DND-41 (cell line): ENCODE data around the gene COBL.

Experiments used
- ATAC-seq: fragments of 200-7000 bp; cut with Tn5 transposase; 3 replicates; pipeline ENCODE4 v1.9.1; 2021; ENCODE audit warnings: low read depth; ENCODE audit not compliant: insufficient read depth
- DNase-seq: peaks from one replicate; pipeline ENCODE4 v3.0.0-alpha.2; 2020
- H2AFZ ChIP-seq: 2 replicates; pipeline ENCODE4 v1.6.0; 2012; ENCODE audit warnings: low read depth, low read length
- H3K27ac ChIP-seq: 2 replicates; pipeline ENCODE4 v1.5.1; 2012; ENCODE audit warnings: low read length, inconsistent platforms
- H3K27me3 ChIP-seq: fragments of 200-600 bp; sonication (generic); 2 replicates; pipeline ENCODE4 v1.6.0; 2012; ENCODE audit warnings: low read length, mild to moderate bottlenecking, inconsistent platforms; ENCODE audit not compliant: insufficient read depth, poor library complexity
- H3K36me3 ChIP-seq: 2 replicates; pipeline ENCODE4 v1.5.1; 2012; ENCODE audit warnings: low read length, inconsistent platforms; ENCODE audit not compliant: insufficient read depth
- H3K4me1 ChIP-seq: 2 replicates; pipeline ENCODE4 v1.5.1; 2012; ENCODE audit warnings: mild to moderate bottlenecking, low read length; ENCODE audit not compliant: insufficient read depth
- H3K4me2 ChIP-seq: 2 replicates; pipeline ENCODE4 v1.6.0; 2012; ENCODE audit warnings: mild to moderate bottlenecking, moderate library complexity, low read length, inconsistent platforms; ENCODE audit not compliant: insufficient read depth
- H3K4me3 ChIP-seq, 2 experiments: fragments of 200-600 bp in 1 of 2; shearing (Covaris generic) in 1 of 2; 2 replicates each; pipeline ENCODE4 v1.5.1; 2012 to 2016; ENCODE audit warnings: inconsistent platforms in 2 of 2, low read length in 2 of 2, mild to moderate bottlenecking in 2 of 2, low read depth in 1 of 2, moderate library complexity in 1 of 2
- H3K79me2 ChIP-seq: 2 replicates; pipeline ENCODE4 v1.6.0; 2012; ENCODE audit warnings: low read length, inconsistent platforms; ENCODE audit not compliant: insufficient read depth
- H3K9ac ChIP-seq: 2 replicates; pipeline ENCODE4 v1.6.0; 2012; ENCODE audit warnings: low read depth, mild to moderate bottlenecking, inconsistent platforms, low read length, moderate library complexity
- H3K9me3 ChIP-seq: 2 replicates; pipeline ENCODE4 v1.5.1; 2012; ENCODE audit warnings: low read length, moderate library complexity, mild to moderate bottlenecking, inconsistent platforms; ENCODE audit not compliant: insufficient read depth, severe bottlenecking
- H4K20me1 ChIP-seq: 2 replicates; pipeline ENCODE4 v1.6.0; 2012; ENCODE audit warnings: low read length; ENCODE audit not compliant: insufficient read depth
- CTCF ChIP-seq: IDR thresholded peaks from 2 replicates; pipeline ENCODE4 v1.5.1; 2012; ENCODE audit warnings: borderline replicate concordance, low read length, moderate library complexity, mild to moderate bottlenecking; ENCODE audit not compliant: poor library complexity, severe bottlenecking; ENCODE audit errors: extremely low read depth
- EZH2 ChIP-seq: IDR thresholded peaks from 3 replicates; pipeline ENCODE4 v1.6.1; 2012; ENCODE audit warnings: borderline replicate concordance, low read depth, mild to moderate bottlenecking, moderate library complexity, low read length, inconsistent platforms; ENCODE audit not compliant: severe bottlenecking

COBL gene

DNA sequence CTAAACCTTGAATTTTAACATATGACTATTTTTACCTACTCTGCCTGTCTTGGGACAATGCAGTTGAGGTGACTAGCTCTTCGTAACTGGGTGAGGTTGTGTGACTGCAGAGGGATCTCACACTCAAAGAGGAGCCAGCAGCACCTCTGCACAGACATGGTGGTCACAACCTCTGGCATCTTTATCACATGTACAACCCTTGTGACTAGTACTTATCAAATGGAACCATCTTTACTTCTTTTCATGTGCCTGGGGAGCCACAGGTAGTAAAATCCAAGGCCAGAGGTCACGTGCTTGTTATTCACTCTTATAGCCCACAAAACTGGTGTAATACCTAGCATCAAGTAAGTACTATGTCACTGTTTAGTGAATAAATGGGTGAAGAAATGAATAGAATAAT lies 244.3 kb downstream of the COBL start:
- Histone ChIP-seq H3K9me3 (no peaks in the 10 kb centered on the region), H3K27ac (no peak overlapping the region), H3K9ac (no peak overlapping the region), H3K4me1 (peaks cover 6% of the 10 kb centered on the region), H3K79me2 (no peaks in the 10 kb centered on the region), H4K20me1 (no peaks in the 10 kb centered on the region), H2AFZ (no peak overlapping the region), H3K27me3 (peaks cover 4% of the 10 kb centered on the region), H3K4me2 (no peak overlapping the region), H3K36me3 (no peaks in the 10 kb centered on the region), H3K4me3 (no peak overlapping the region)
- TF ChIP-seq EZH2 (no peak), CTCF (no peak)
- DNase-seq (no peak), ATAC-seq (no peak)

GRCh38 chr7:51071427-51071826 lies 245.2 kb downstream of the COBL start:
- Histone ChIP-seq H3K9me3 (no peaks in the 10 kb centered on the region), H3K27ac (no peak overlapping the region), H3K79me2 (no peaks in the 10 kb centered on the region), H3K27me3 (peaks cover 4% of the 10 kb centered on the region), H3K36me3 (no peaks in the 10 kb centered on the region), H2AFZ (no peak overlapping the region), H3K4me2 (no peak overlapping the region), H3K4me3 (no peak overlapping the region), H3K4me1 (peaks cover 6% of the 10 kb centered on the region), H3K9ac (no peak overlapping the region), H4K20me1 (no peaks in the 10 kb centered on the region)
- TF ChIP-seq CTCF (no peak), EZH2 (no peak)
- DNase-seq (no peak), ATAC-seq (no peak)

DNA sequence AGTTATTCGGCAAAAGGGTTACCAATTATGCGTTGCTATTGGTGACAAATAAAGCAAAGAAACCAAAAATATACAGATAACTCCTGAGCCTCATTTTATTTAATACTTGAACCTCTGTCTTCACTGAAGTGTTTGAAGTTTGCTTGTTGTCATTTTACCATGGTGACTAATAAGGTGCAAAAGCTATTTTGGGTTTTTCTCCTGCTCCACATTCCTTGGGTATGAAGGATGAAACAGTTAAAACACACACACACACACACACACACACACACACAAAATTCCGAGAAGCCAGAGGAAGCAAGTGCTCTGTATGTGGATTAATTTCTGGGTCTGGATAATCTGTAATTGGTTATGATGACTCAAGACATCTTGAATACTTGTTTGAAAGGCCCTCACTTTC lies 246.5 kb downstream of the COBL start:
- no peak for DNase-seq
- H3K79me2 ChIP-seq, result no peaks in the 10 kb centered on the region
- H3K9ac ChIP-seq, result no peak overlapping the region
- ATAC-seq, result no peak
- TF ChIP-seq CTCF, result no peak
- no peak for TF ChIP-seq EZH2
- H3K4me1 ChIP-seq, result no peaks in the 10 kb centered on the region
- no peak overlapping the region for H3K4me3 ChIP-seq
- H4K20me1 ChIP-seq, result no peaks in the 10 kb centered on the region
- H3K9me3 ChIP-seq, result no peaks in the 10 kb centered on the region
- H2AFZ ChIP-seq, result no peak overlapping the region
- peaks cover 4% of the 10 kb centered on the region for H3K27me3 ChIP-seq
- no peaks in the 10 kb centered on the region for H3K36me3 ChIP-seq
- H3K27ac ChIP-seq, result no peak overlapping the region
- H3K4me2 ChIP-seq, result no peak overlapping the region
